GM12891 (cell line): ENCODE data around the gene ECI2. TPM values are rescaled to one million over a fixed set of nuclear protein-coding genes. Genes with fewer than 3 reads are reported as not detected.

Experiments
- DNase-seq: peaks from one replicate; pipeline ENCODE4 v3.0.0; 2011; ENCODE audit warnings: low spot score; ENCODE audit not compliant: insufficient read length
- FAIRE-seq: peaks from 2 replicates; lab custom pipeline; 2011; peaks lifted over from hg19 to GRCh38; lab: Jason Lieb, UNC
- PAX5 ChIP-seq: IDR thresholded peaks from 2 replicates; pipeline ENCODE4 v1.6.1; 2011; ENCODE audit warnings: low read length, moderate library complexity, mild to moderate bottlenecking; ENCODE audit not compliant: insufficient read depth, severe bottlenecking
- POLR2A ChIP-seq: IDR thresholded peaks from 2 replicates; pipeline ENCODE4 v1.6.1; 2011; ENCODE audit warnings: low read depth, low read length, control low read depth
- POLR2AphosphoS5 ChIP-seq: IDR thresholded peaks from 2 replicates; pipeline ENCODE4 v1.6.1; 2011; ENCODE audit warnings: low read depth, low read length, control low read depth
- POU2F2 ChIP-seq: IDR thresholded peaks from 2 replicates; pipeline ENCODE4 v1.6.1; 2011; ENCODE audit warnings: low read depth, mild to moderate bottlenecking, control low read depth, low read length, moderate library complexity
- SPI1 ChIP-seq: IDR thresholded peaks from 2 replicates; pipeline ENCODE4 v1.6.1; 2011; ENCODE audit warnings: low read depth, low read length, control low read depth
- TAF1 ChIP-seq: IDR thresholded peaks from 2 replicates; pipeline ENCODE4 v1.6.1; 2011; ENCODE audit warnings: low read depth, low read length, control low read depth
- polyA plus RNA-seq: library from polyadenylated mRNA; unstranded; fragments of >200 nt; gene quantifications from one replicate; pipeline ENCODE4 v1.2.1, GENCODE V29; 2012; ENCODE audit warnings: low read depth, missing spikeins, inconsistent platforms; ENCODE audit not compliant: missing spikeins

Gene ECI2, protein sequence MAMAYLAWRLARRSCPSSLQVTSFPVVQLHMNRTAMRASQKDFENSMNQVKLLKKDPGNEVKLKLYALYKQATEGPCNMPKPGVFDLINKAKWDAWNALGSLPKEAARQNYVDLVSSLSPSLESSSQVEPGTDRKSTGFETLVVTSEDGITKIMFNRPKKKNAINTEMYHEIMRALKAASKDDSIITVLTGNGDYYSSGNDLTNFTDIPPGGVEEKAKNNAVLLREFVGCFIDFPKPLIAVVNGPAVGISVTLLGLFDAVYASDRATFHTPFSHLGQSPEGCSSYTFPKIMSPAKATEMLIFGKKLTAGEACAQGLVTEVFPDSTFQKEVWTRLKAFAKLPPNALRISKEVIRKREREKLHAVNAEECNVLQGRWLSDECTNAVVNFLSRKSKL
- 45.1 TPM for polyA plus RNA-seq

DNA sequence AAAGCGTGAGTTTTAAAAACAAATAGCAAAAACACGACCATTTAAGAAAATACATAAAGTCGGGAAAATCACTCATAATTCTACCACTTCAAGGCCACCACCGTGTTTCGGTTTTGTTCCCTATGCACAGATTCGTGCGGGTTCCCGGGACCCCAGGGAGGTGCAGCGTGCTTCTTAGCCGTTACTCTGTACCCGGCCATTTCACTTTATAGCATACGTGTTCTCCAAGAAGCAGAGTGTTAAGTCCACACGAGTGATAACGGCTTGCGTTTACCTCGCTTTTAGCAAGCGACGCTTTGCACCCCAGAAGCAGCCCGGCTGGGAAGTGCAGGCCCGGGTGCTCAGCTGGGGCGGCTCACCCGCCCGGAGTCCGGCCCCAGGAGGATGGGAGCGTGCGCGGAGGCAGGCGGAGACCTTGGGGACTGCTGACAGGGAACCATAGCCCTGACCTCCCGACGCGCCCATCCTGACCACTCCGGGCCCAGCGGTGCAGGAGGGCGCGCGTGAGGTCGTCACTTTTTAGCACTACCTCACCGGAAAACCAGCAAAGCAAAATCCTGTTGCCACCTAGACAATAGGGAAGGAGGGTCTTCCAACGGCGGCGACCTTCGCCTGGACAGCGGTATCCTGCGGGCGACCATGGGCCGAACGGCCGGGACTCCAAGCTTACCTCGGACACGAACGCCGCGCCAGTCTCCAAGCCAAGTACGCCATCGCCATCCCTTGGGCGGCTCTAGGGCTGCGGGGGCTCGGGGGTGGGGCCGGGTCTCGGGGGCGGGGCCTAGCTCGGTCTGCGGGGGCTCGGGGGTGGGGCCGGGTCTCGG lies at the start of gene ECI2:
ECI2 (minus strand) TSS at position 735 of the 824 bp plus-strand sequence; CDS start at position 720, 15 bp downstream.
- peak; percentile 41 for FAIRE-seq
- DNase-seq: peak; percentile 36

GRCh38 chr6:4180652-4181255 lies 45.4 kb upstream of the ECI2 start:
- FAIRE-seq: no peak
- TF ChIP-seq SPI1 (no peak), POLR2A (no peak), POU2F2 (no peak), POLR2AphosphoS5 (no peak), TAF1 (no peak), PAX5 (no peak)
- DNase-seq: no peak

More for the DNA sequence above, at the start of gene ECI2:
- TF ChIP-seq POLR2A (0 out of 2 replicates have a peak, but pooled peaks have one; percentile 56), TAF1 (peak; percentile 63), POLR2AphosphoS5 (no peak)

DNA sequence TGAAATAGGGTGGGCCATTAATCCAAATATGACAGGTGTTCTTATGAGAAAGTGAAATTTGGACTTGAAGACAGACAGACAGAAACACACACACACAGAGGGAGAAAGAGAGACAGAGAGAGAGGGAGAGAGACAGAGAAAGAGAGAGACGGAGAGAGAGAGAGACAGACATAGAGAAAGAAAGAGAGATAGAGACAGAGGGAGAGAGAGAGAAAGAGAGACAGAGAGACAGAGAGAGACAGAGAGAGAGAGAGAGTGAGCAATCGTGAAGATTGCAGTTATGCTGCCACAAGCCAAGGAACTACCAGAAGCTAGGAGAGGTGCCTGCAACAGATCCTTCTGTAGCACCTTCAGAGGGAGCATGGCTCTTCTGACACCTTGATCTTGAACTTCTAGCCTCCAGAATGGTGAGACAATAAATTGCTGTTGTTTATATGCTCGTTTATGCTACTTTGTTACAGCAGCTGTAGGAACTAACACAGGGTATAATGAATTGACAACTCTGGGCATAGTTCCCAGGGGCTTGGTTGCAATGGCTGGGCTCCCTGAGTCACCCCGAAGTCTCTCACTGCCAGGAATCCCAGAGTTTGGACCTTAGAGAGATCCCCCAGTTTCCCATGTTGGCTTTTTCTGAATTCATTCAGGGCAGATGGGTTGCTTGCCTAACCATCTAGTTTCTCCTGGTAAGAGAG lies 44.7 kb upstream of the ECI2 start:
- FAIRE-seq: no peak
- no peak for DNase-seq
- TF ChIP-seq POU2F2: no peak
- TF ChIP-seq POLR2A: no peak

DNA sequence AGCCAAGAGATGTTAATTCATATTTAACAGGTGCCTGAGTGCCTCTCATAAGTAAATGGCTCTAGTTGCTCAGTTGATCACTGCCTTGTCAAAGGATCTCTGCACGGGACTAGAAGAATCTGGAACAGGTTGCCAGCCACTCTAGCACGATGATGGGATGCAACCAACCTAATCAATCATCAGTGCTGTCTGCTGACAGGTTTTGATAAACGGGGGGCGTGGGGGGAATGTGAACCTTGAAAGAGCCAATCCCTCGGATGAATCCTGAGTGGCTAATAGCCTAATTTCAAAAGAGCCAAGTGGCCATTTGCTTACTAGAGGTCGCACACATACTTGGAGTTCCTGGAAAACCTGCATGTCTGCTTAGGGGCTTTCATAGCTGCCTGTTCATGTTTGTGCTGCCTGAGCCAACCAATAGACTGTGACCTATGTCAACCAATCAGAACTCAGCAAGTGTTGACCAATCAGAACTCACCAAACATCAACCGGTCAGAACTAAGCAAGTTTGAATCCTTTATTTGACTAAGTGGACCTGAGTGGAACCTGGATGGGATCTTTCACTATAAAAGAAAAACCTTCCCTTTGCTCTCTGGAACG lies 43.5 kb upstream of the ECI2 start:
- no peak for DNase-seq
- TF ChIP-seq POLR2AphosphoS5: no peak
- no peak for TF ChIP-seq POLR2A
- TF ChIP-seq SPI1: no peak
- TF ChIP-seq POU2F2: no peak
- no peak for TF ChIP-seq TAF1
- no peak for TF ChIP-seq PAX5
- no peak for FAIRE-seq

DNA sequence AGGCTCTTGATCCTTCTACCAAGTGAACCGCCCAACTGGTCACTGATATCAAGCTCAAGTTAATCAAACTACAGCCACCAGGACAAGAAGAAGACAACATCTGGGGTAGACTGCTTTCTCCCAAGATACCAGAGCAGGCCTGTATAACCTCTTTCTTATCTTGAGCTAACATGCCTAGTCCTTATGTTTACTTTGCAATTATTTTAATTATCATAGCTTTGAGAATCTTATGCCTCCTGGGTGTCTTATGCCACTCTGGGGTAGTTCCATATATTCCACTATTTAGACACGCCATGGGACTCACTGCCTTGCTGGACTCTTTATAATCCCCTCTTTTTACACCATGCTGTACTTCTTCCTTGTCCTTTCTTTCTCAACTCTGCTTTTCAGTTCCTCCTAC lies 41.5 kb upstream of the ECI2 start:
- FAIRE-seq (no peak), DNase-seq (no peak)
- TF ChIP-seq SPI1: no peak
- no peak for TF ChIP-seq POLR2A
- no peak for TF ChIP-seq TAF1
- TF ChIP-seq POU2F2: no peak
- no peak for TF ChIP-seq PAX5
- no peak for TF ChIP-seq POLR2AphosphoS5

GRCh38 chr6:4174042-4174441 lies 38.7 kb upstream of the ECI2 start:
- DNase-seq (no peak), FAIRE-seq (no peak)
- TF ChIP-seq POU2F2 (no peak), PAX5 (no peak), TAF1 (no peak), POLR2AphosphoS5 (no peak), SPI1 (no peak), POLR2A (no peak)

DNA sequence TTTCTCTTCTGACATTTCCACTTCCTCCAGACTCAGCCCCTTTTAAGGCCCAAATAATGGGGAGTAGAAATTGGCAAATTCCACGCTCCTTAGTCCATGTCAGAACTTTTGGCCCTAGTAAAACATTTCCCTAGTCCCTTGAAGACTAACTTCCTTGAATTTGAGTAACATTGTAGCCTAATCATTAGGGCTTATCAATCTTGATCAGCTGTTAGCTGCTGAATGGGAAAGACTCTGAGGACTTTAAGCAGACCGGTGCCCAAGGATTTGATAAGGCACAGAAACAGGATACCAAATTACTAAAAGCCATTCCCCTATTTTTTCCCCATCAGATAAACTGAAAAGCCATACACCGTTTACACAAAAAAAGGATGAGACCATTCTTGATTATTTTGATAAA lies 37.0 kb upstream of the ECI2 start:
- FAIRE-seq (no peak), DNase-seq (no peak)
- TF ChIP-seq PAX5 (no peak), POLR2A (no peak), SPI1 (no peak), POLR2AphosphoS5 (no peak), POU2F2 (no peak), TAF1 (no peak)

DNA sequence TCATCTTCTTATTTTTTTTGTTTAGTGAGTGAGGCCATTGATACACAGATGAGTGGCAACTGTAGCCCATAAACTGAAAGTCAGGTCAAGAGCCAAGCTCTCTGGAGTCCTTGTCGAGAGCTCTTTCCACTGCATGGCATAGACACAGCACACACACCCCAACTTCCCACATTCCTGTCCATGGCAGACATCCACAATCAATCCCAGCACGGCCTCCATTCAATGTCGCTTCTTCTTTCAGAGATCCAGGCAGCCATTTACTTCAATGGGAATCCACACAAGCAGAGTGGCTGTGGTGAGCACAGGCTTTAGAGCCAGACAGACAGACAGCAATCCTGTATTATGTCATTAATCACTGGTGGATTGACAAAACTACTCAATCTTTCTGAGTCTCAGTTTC lies 34.9 kb upstream of the ECI2 start:
- TF ChIP-seq POU2F2 (no peak), SPI1 (no peak), PAX5 (no peak), POLR2A (no peak), TAF1 (no peak), POLR2AphosphoS5 (no peak)
- FAIRE-seq: no peak
- DNase-seq: no peak
